Choroid plexus epithelial cell (primary cell): Measurements from ENCODE around the gene IER2.

Experiments used
- DNase-seq: peaks from one replicate; pipeline ENCODE4 v3.0.0-alpha.2; 2010; ENCODE audit warnings: low read depth
- H3K4me3 ChIP-seq: 2 replicates; pipeline ENCODE4 v1.5.1; 2011; ENCODE audit warnings: low read depth, mild to moderate bottlenecking, control low read depth, low read length, moderate library complexity
- CTCF ChIP-seq: conservative IDR thresholded peaks from 2 replicates; pipeline ENCODE4 v1.5.1; 2011; ENCODE audit warnings: low read depth, mild to moderate bottlenecking, control low read depth, inconsistent platforms, low read length, moderate library complexity

IER2 gene

GRCh38 chr19:13127811-13128575 lies 22.2 kb upstream of the IER2 start:
- no peak for TF ChIP-seq CTCF
- DNase-seq = no peak
- H3K4me3 ChIP-seq = no peak overlapping the region

- DNase-seq = no peak
- no peak overlapping the region for H3K4me3 ChIP-seq
- TF ChIP-seq CTCF = no peak
Observed at GRCh38 chr19:13128583-13128982, 21.6 kb upstream of the IER2 start.

GRCh38 chr19:13129384-13129783 lies 20.8 kb upstream of the IER2 start:
- no peak overlapping the region for H3K4me3 ChIP-seq
- no peak for DNase-seq
- TF ChIP-seq CTCF = no peak

- DNase-seq = no peak
- TF ChIP-seq CTCF = no peak
- no peak overlapping the region for H3K4me3 ChIP-seq
Observed at GRCh38 chr19:13130886-13131490, 19.2 kb upstream of the IER2 start.

GRCh38 chr19:13132471-13133180 lies 17.6 kb upstream of the IER2 start:
- no peak overlapping the region for H3K4me3 ChIP-seq
- DNase-seq = peak; percentile 48
- no peak for TF ChIP-seq CTCF

GRCh38 chr19:13133241-13133870 lies 16.9 kb upstream of the IER2 start:
- TF ChIP-seq CTCF = no peak
- DNase-seq = no peak
- no peak overlapping the region for H3K4me3 ChIP-seq
